Measurements from ENCODE around the gene MARCKS. TPM values are rescaled to one million over a fixed set of nuclear protein-coding genes. Genes with fewer than 3 reads are reported as not detected.
A peak's percentile ranks its signal among the peaks of the same experiment; 100 is the strongest.
"Not testable (repeated sequence)": the region's sequence is repeated elsewhere in the genome, so short reads cannot be mapped to it uniquely, and the experiment has no call there.

Gene MARCKS
- polyA plus RNA-seq, 1 donor (not counting 4 experiments of a cell fraction or from before 2014, with no cell fraction given): 50.8 TPM

- no peak overlapping the region for H2AFZ ChIP-seq (ENCODE audit: control insufficient read depth, low read length)
- dilution Hi-C loops (cut with MboI; ENCODE audit: extremely low pct_ligation_motif_present, low sequenced_read_pairs): no loop called here
- H3K27me3 ChIP-seq (ENCODE audit: control insufficient read depth, extremely low read depth, insufficient read depth, low read length): no peaks in the 10 kb centered on the region
- DNase-seq (ENCODE audit: low read depth, low spot score) (no peak), FAIRE-seq (no peak)
- H3K79me2 ChIP-seq (ENCODE audit: control insufficient read depth, insufficient read depth, low read length): no peaks in the 10 kb centered on the region
- no peak overlapping the region for H3K4me2 ChIP-seq (ENCODE audit: control insufficient read depth, extremely low read depth, insufficient read depth, low read depth, low read length)
- H3K9me1 ChIP-seq (ENCODE audit: control insufficient read depth, extremely low read depth, insufficient read depth, low read length): no peaks in the 10 kb centered on the region
- no peaks in the 10 kb centered on the region for H3K36me3 ChIP-seq (ENCODE audit: control insufficient read depth in 2 of 2, extremely low read depth in 1 of 2, insufficient read depth in 2 of 2, low read length in 2 of 2)
- no peak overlapping the region for H3K9ac ChIP-seq (ENCODE audit: control insufficient read depth, extremely low read depth, insufficient read depth, low read length)
- H3K9me3 ChIP-seq (ENCODE audit: control insufficient read depth, low read depth, low read length): no peaks in the 10 kb centered on the region
- H3K4me3 ChIP-seq (ENCODE audit: control insufficient read depth in 2 of 3, extremely low read depth in 1 of 3, insufficient read depth in 2 of 3, low read depth in 1 of 3, low read length in 3 of 3): no peak overlapping the region
- H4K20me1 ChIP-seq (ENCODE audit: control insufficient read depth, extremely low read depth, insufficient read depth, low read length): no peaks in the 10 kb centered on the region
- no peak for TF ChIP-seq CTCF (optimal IDR thresholded peaks at IDR 0.05 in 1 of 3, IDR thresholded peaks at IDR 0.05 in 1 of 3, conservative IDR thresholded peaks at IDR 0.05 in 1 of 3; ENCODE audit: extremely low read depth in 1 of 3, insufficient read depth in 2 of 3, low read length in 3 of 3)
- no peak for TF ChIP-seq EZH2 (IDR thresholded peaks at IDR 0.05; ENCODE audit: low read length)
- no peak overlapping the region for H3K27ac ChIP-seq (ENCODE audit: control insufficient read depth, insufficient read depth, low read length)
- H3K4me1 ChIP-seq (ENCODE audit: control insufficient read depth, extremely low read depth, insufficient read depth, low read length): no peaks in the 10 kb centered on the region
Measured at GRCh38 chr6:113908801-113909200, 51.7 kb downstream of the MARCKS start.

DNA sequence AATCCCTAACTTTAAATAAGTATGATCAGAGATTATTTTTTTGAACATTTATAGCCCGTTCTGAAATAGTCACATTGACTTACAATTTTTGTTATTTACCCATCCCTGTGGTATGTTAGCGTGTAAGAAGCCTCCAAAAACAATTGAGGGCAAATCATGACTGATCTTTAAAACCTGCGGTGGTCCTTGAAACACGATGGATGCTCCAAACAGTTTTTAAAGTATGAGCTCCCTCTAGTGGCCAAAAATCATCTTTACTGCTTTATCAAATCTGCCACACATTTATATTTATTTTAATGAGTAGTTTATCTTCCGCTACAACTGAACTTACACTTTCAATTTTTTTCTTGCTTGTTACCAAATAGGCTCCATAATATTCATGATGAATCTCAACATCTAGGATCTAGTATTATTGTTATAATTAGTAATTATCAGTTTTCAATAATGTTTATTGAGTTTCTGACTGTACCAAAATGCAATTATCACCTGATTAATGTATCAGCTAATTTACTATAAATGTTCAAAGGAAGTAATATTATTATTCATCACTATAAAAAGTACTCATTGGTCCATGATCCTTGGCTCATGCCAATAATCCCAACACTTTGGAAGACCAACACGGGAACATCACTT is 52.2 kb downstream of the MARCKS start:
- Histone ChIP-seq H3K27me3 (ENCODE audit: control insufficient read depth, extremely low read depth, insufficient read depth, low read length) (no peaks in the 10 kb centered on the region), H3K9me3 (ENCODE audit: control insufficient read depth, low read depth, low read length) (no peaks in the 10 kb centered on the region), H4K20me1 (ENCODE audit: control insufficient read depth, extremely low read depth, insufficient read depth, low read length) (no peaks in the 10 kb centered on the region), H3K4me2 (ENCODE audit: control insufficient read depth, extremely low read depth, insufficient read depth, low read depth, low read length) (no peak overlapping the region), H3K27ac (ENCODE audit: control insufficient read depth, insufficient read depth, low read length) (no peak overlapping the region), H3K9ac (ENCODE audit: control insufficient read depth, extremely low read depth, insufficient read depth, low read length) (no peak overlapping the region), H2AFZ (ENCODE audit: control insufficient read depth, low read length) (no peak overlapping the region), H3K9me1 (ENCODE audit: control insufficient read depth, extremely low read depth, insufficient read depth, low read length) (no peaks in the 10 kb centered on the region), H3K36me3 (ENCODE audit: control insufficient read depth in 2 of 2, extremely low read depth in 1 of 2, insufficient read depth in 2 of 2, low read length in 2 of 2) (no peaks in the 10 kb centered on the region), H3K4me3 (ENCODE audit: control insufficient read depth in 2 of 3, extremely low read depth in 1 of 3, insufficient read depth in 2 of 3, low read depth in 1 of 3, low read length in 3 of 3) (no peak overlapping the region), H3K4me1 (ENCODE audit: control insufficient read depth, extremely low read depth, insufficient read depth, low read length) (no peaks in the 10 kb centered on the region), H3K79me2 (ENCODE audit: control insufficient read depth, insufficient read depth, low read length) (no peaks in the 10 kb centered on the region)
- DNase-seq (ENCODE audit: low read depth, low spot score) (no peak), FAIRE-seq (no peak)
- dilution Hi-C loops (cut with MboI; ENCODE audit: extremely low pct_ligation_motif_present, low sequenced_read_pairs): no loop called here
- TF ChIP-seq EZH2 (IDR thresholded peaks at IDR 0.05; ENCODE audit: low read length) (no peak), CTCF (optimal IDR thresholded peaks at IDR 0.05 in 1 of 3, IDR thresholded peaks at IDR 0.05 in 1 of 3, conservative IDR thresholded peaks at IDR 0.05 in 1 of 3; ENCODE audit: extremely low read depth in 1 of 3, insufficient read depth in 2 of 3, low read length in 3 of 3) (peak in 2 of 3 experiments; percentile 28 to 50)

- H3K9me3 ChIP-seq (ENCODE audit: control insufficient read depth, low read depth, low read length); H3K27me3 ChIP-seq (ENCODE audit: control insufficient read depth, extremely low read depth, insufficient read depth, low read length); H3K27ac ChIP-seq (ENCODE audit: control insufficient read depth, insufficient read depth, low read length); H3K4me2 ChIP-seq (ENCODE audit: control insufficient read depth, extremely low read depth, insufficient read depth, low read depth, low read length); H3K36me3 ChIP-seq (ENCODE audit: control insufficient read depth in 2 of 2, extremely low read depth in 1 of 2, insufficient read depth in 2 of 2, low read length in 2 of 2); H4K20me1 ChIP-seq (ENCODE audit: control insufficient read depth, extremely low read depth, insufficient read depth, low read length); FAIRE-seq; H3K4me3 ChIP-seq (ENCODE audit: control insufficient read depth in 2 of 3, extremely low read depth in 1 of 3, insufficient read depth in 2 of 3, low read depth in 1 of 3, low read length in 3 of 3); H3K9ac ChIP-seq (ENCODE audit: control insufficient read depth, extremely low read depth, insufficient read depth, low read length); DNase-seq (ENCODE audit: low read depth, low spot score); H3K79me2 ChIP-seq (ENCODE audit: control insufficient read depth, insufficient read depth, low read length); dilution Hi-C loops (cut with MboI; ENCODE audit: extremely low pct_ligation_motif_present, low sequenced_read_pairs); H3K4me1 ChIP-seq (ENCODE audit: control insufficient read depth, extremely low read depth, insufficient read depth, low read length); H2AFZ ChIP-seq (ENCODE audit: control insufficient read depth, low read length); H3K9me1 ChIP-seq (ENCODE audit: control insufficient read depth, extremely low read depth, insufficient read depth, low read length): not testable (repeated sequence)
Measured at GRCh38 chr6:113910285-113910684, 53.1 kb downstream of the MARCKS start.

Measured in keratinocyte (primary cell).